A549 (cell line): ENCODE measurements around the gene MTOR. TPM values are rescaled to one million over a fixed set of nuclear protein-coding genes. Genes with fewer than 3 reads are reported as not detected.

ENCODE experiments used
- ATAC-seq, 2 experiments: fragments of 200-7000 bp in 1 of 2; fragments of >200 bp in 1 of 2; cut with Nextera tagmentation in 1 of 2; cut with Tn5 transposase in 1 of 2; 3 replicates each; pipeline versions ENCODE4 v1.8.0 to v1.9.1; 2018 to 2020; ENCODE audit warnings: mild to moderate bottlenecking in 1 of 2, moderate library complexity in 1 of 2
- CTCF ChIA-PET: fragments of 300-600 bp; sonication (Branson Sonifier 250); formaldehyde crosslinking; extraction: SDS; loops from one replicate; lab custom pipeline; 2021; ENCODE audit warnings: antibody characterized with exemption, inconsistent platforms; lab: Yijun Ruan, JAX
- POLR2A ChIA-PET: fragments of 350-600 bp; formaldehyde crosslinking; extraction: SDS; loops from one replicate; lab custom pipeline; 2021; ENCODE audit warnings: antibody characterized with exemption, inconsistent platforms; lab: Yijun Ruan, JAX
- DNase-seq, 2 experiments: peaks; one replicate each; pipeline versions ENCODE4 v3.0.0 to v3.0.0-alpha.2; 2011 to 2016; ENCODE audit warnings: low read depth in 1 of 2, low spot score in 1 of 2
- FAIRE-seq: peaks from 2 replicates; lab custom pipeline; 2011; peaks lifted over from hg19 to GRCh38; lab: Jason Lieb, UNC
- H3K27ac ChIP-seq, 2 experiments: fragments of >200 bp; sonication (Bioruptor Twin); formaldehyde crosslinking; 3 replicates each; pipeline ENCODE4 v1.5.1; 2016 to 2017
- H3K4me1 ChIP-seq: fragments of >200 bp; sonication (Bioruptor Twin); formaldehyde crosslinking; 3 replicates; pipeline ENCODE4 v1.6.1; 2016
- H3K4me2 ChIP-seq: fragments of >200 bp; sonication (Bioruptor Twin); formaldehyde crosslinking; 3 replicates; pipeline ENCODE4 v1.6.1; 2016
- H3K4me3 ChIP-seq: fragments of >200 bp; sonication (Bioruptor Twin); formaldehyde crosslinking; 3 replicates; pipeline ENCODE4 v1.5.1; 2016
- H3K9me3 ChIP-seq: fragments of >200 bp; sonication (Bioruptor Twin); formaldehyde crosslinking; 3 replicates; pipeline ENCODE4 v1.6.1; 2016
- BHLHE40 ChIP-seq: IDR thresholded peaks from 2 replicates; pipeline ENCODE4 v1.6.1; 2012; ENCODE audit warnings: low read depth, low read length, inconsistent platforms
- CBX2 ChIP-seq: fragments of 200-600 bp; sonication (generic); IDR thresholded peaks from 2 replicates; pipeline ENCODE4 v1.6.1; 2016; ENCODE audit warnings: low read depth, mild to moderate bottlenecking, borderline replicate concordance
- CBX8 ChIP-seq: fragments of 200-600 bp; sonication (generic); IDR thresholded peaks from 2 replicates; pipeline ENCODE4 v1.6.1; 2016
- CEBPB ChIP-seq, 2 experiments: fragments of >200 bp in 1 of 2; sonication (Bioruptor Twin) in 1 of 2; formaldehyde crosslinking in 1 of 2; IDR thresholded peaks; 2 replicates each; pipeline ENCODE4 v1.6.1; 2012 to 2016
- CHD2 ChIP-seq: fragments of 150-350 bp; IDR thresholded peaks from 2 replicates; pipeline ENCODE4 v1.6.1; 2014; ENCODE audit warnings: low read length; ENCODE audit not compliant: partially characterized antibody
- EHF ChIP-seq: fragments of 250-450 bp; sonication (Bioruptor Pico); IDR thresholded peaks from 2 replicates; pipeline ENCODE4 v1.5.0; 2020; ENCODE audit warnings: mild to moderate bottlenecking
- EHMT2 ChIP-seq: fragments of 200-600 bp; sonication (generic); IDR thresholded peaks from 2 replicates; pipeline ENCODE4 v1.6.1; 2016; ENCODE audit warnings: antibody characterized with exemption, low read depth, mild to moderate bottlenecking, moderate library complexity
- ELK1 ChIP-seq: fragments of 150-350 bp; IDR thresholded peaks from 2 replicates; pipeline ENCODE4 v1.6.1; 2014; ENCODE audit warnings: low read depth, mild to moderate bottlenecking, low read length
- ESRRA ChIP-seq: fragments of 150-350 bp; IDR thresholded peaks from 2 replicates; pipeline ENCODE4 v1.6.1; 2014; ENCODE audit warnings: mild to moderate bottlenecking, low read length, borderline replicate concordance
- FOSB ChIP-seq: fragments of 250-450 bp; sonication (Bioruptor Pico); IDR thresholded peaks from 2 replicates; pipeline ENCODE4 v1.5.0; 2020; ENCODE audit warnings: mild to moderate bottlenecking, moderate library complexity
- FOSL2 ChIP-seq, 2 experiments: fragments of 450-650 bp in 1 of 2; fragments of >200 bp in 1 of 2; sonication (Bioruptor Twin) in 1 of 2; formaldehyde crosslinking; IDR thresholded peaks; 2 replicates each; pipeline versions ENCODE4 v1.5.0 to v1.6.1; 2016 to 2020; ENCODE audit warnings: mild to moderate bottlenecking in 1 of 2, moderate library complexity in 1 of 2
- HOXA7 ChIP-seq: fragments of 250-450 bp; sonication (Bioruptor Pico); IDR thresholded peaks from 2 replicates; pipeline ENCODE4 v1.5.0; 2020; ENCODE audit warnings: mild to moderate bottlenecking, moderate library complexity
- NPAS2 ChIP-seq: fragments of 250-450 bp; sonication (Bioruptor Pico); IDR thresholded peaks from 2 replicates; pipeline ENCODE4 v1.8.0; 2022; ENCODE audit warnings: mild to moderate bottlenecking, moderate library complexity, borderline replicate concordance
- NR3C1 ChIP-seq: fragments of >200 bp; sonication (Bioruptor Twin); formaldehyde crosslinking; IDR thresholded peaks from 3 replicates; pipeline ENCODE4 v1.6.1; 2017
- PHF8 ChIP-seq: fragments of 200-600 bp; sonication (generic); IDR thresholded peaks from 2 replicates; pipeline ENCODE4 v1.6.1; 2016; ENCODE audit warnings: low read depth, mild to moderate bottlenecking, antibody characterized with exemption, moderate library complexity, borderline replicate concordance
- SMC3 ChIP-seq: fragments of >200 bp; sonication (Bioruptor Twin); formaldehyde crosslinking; IDR thresholded peaks from 3 replicates; pipeline ENCODE4 v1.6.1; 2018; ENCODE audit warnings: inconsistent platforms
- TFCP2L1 ChIP-seq: fragments of 250-450 bp; sonication (Bioruptor Pico); IDR thresholded peaks from 2 replicates; pipeline ENCODE4 v1.5.0; 2021; ENCODE audit warnings: mild to moderate bottlenecking
- ZSCAN20 ChIP-seq: fragments of 250-450 bp; sonication (Bioruptor Pico); IDR thresholded peaks from 2 replicates; pipeline ENCODE4 v1.8.0; 2022; ENCODE audit warnings: mild to moderate bottlenecking, moderate library complexity
- WGBS: methylation state at CpG from one replicate; pipeline ENCODE4 v1.1.6; 2017; ENCODE audit errors: missing lambda C conversion rate; 5-methylcytosine and 5-hydroxymethylcytosine counted together
- polyA plus RNA-seq, 4 experiments: library from polyadenylated mRNA; depleted of rRNA in 3 of 4; stranded (reverse); fragments of >200 nt; fragmentation: RNase III in 1 of 4; extraction: RNeasy Plus Mini Kit Qiagen cat#74134 plus additional on column Dnase treatment in 1 of 4; gene quantifications; 2 replicates in 3 of 4; 3 replicates in 1 of 4; pipeline ENCODE4 v1.2.3, GENCODE V29; 2011 to 2017
- TF ChIP-seq, protein P1 (sequence below): fragments of >200 bp; sonication (Bioruptor Twin); formaldehyde crosslinking; IDR thresholded peaks from 2 replicates; pipeline ENCODE4 v1.6.1; 2016
- TF ChIP-seq, protein P2 (sequence below): fragments of >200 bp; sonication (Bioruptor Twin); formaldehyde crosslinking; IDR thresholded peaks from 3 replicates; pipeline ENCODE4 v1.6.1; 2016
- TF ChIP-seq, protein P3 (sequence below): fragments of 250-450 bp; sonication (Bioruptor Pico); IDR thresholded peaks from 2 replicates; pipeline ENCODE4 v1.5.0; 2020; ENCODE audit warnings: low read depth, mild to moderate bottlenecking, moderate library complexity

Gene MTOR
- polyA plus RNA-seq, 2 of the 4 experiments (the other 2 are of a cell fraction): 15.7 to 28.5 TPM

DNA sequence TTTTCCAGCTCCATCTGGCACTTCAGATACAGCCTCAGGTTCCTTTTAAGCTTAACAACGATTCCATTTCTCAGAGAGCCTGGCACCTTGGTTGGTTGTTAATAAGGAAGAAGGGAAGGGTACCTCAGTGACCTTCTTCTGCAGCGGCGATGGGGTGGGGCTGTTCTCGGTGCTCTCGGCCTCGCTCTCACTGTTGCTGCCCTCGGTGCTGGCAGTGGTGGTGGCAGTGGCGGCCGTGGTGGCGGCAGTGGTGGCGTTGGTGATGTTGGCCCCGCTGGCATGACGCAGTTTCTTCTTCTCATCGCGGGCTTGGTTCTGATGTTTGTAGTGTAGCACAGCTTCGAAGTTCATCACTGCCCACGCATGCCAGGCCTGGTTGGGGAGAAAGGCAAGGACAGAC lies 131.9 kb downstream of the MTOR start:
- ChIA-PET CTCF (interaction anchor here (1.2 to 1.9 kb wide), 2 partner anchors 9 to 93 kb away, joined by 3 to 5 read pairs; no protein-coding TSS in a partner anchor), POLR2A (no interaction called here)
- Histone ChIP-seq H3K4me3 (no peak overlapping the region), H3K27ac (no peak overlapping the region), H3K9me3 (no peaks in the 10 kb centered on the region), H3K4me2 (no peak overlapping the region), H3K4me1 (peaks cover 6% of the 10 kb centered on the region; the same call in 1 of the 3 replicates)
- DNase-seq: no peak
- no peak for ATAC-seq
- 100% methylated on average over 5 of the region's 17 CpGs for WGBS
- TF ChIP-seq ELK1: no peak
- no peak for TF ChIP-seq NR3C1
- TF ChIP-seq FOSL2 (IDR thresholded peaks at IDR 0.05): no peak
- no peak for TF ChIP-seq FOSL2 (CRISPR knock-in tag; IDR thresholded peaks at IDR 0.05)
- TF ChIP-seq CBX2: no peak
- no peak for TF ChIP-seq BHLHE40
- TF ChIP-seq ZSCAN20: no peak
- no peak for TF ChIP-seq CBX8
- TF ChIP-seq CHD2: no peak
- no peak for TF ChIP-seq ESRRA
- no peak for TF ChIP-seq CEBPB (IDR thresholded peaks at IDR 0.05)
- no peak for TF ChIP-seq HOXA7 (CRISPR knock-in tag)
- no peak for TF ChIP-seq SMC3
- no peak for TF ChIP-seq EHMT2
- TF ChIP-seq, protein P1, sequence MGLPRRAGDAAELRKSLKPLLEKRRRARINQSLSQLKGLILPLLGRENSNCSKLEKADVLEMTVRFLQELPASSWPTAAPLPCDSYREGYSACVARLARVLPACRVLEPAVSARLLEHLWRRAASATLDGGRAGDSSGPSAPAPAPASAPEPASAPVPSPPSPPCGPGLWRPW: no peak
- no peak for TF ChIP-seq FOSB (CRISPR knock-in tag)
- no peak for TF ChIP-seq TFCP2L1 (CRISPR knock-in tag)
- no peak for FAIRE-seq

- CTCF ChIA-PET: interaction anchor here (0.7 to 1.9 kb wide), 3 partner anchors 8 to 92 kb away, joined by 3 to 5 read pairs (median 3); no protein-coding TSS in a partner anchor
- ATAC-seq: no peak
These were observed 132.5 kb downstream of the MTOR start for GRCh38 chr1:11129649-11130390.

More at GRCh38 chr1:11129649-11130390, 132.5 kb downstream of the MTOR start:
- 94% methylated on average over 15 of the region's 15 CpGs for WGBS
- POLR2A ChIA-PET: no interaction called here
- H3K4me3 ChIP-seq: no peak overlapping the region
- H3K9me3 ChIP-seq: no peaks in the 10 kb centered on the region
- H3K4me2 ChIP-seq: no peak overlapping the region
- TF ChIP-seq NPAS2 (CRISPR knock-in tag) (no peak), NR3C1 (no peak), PHF8 (no peak), EHF (CRISPR knock-in tag) (no peak), BHLHE40 (no peak), EHMT2 (no peak)
- TF ChIP-seq, protein P2, sequence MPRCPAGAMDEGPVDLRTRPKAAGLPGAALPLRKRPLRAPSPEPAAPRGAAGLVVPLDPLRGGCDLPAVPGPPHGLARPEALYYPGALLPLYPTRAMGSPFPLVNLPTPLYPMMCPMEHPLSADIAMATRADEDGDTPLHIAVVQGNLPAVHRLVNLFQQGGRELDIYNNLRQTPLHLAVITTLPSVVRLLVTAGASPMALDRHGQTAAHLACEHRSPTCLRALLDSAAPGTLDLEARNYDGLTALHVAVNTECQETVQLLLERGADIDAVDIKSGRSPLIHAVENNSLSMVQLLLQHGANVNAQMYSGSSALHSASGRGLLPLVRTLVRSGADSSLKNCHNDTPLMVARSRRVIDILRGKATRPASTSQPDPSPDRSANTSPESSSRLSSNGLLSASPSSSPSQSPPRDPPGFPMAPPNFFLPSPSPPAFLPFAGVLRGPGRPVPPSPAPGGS: no peak
- TF ChIP-seq, protein P3, sequence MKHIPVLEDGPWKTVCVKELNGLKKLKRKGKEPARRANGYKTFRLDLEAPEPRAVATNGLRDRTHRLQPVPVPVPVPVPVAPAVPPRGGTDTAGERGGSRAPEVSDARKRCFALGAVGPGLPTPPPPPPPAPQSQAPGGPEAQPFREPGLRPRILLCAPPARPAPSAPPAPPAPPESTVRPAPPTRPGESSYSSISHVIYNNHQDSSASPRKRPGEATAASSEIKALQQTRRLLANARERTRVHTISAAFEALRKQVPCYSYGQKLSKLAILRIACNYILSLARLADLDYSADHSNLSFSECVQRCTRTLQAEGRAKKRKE: no peak
- DNase-seq: no peak
- no peak for FAIRE-seq
- no peak overlapping the region for H3K27ac ChIP-seq
- H3K4me1 ChIP-seq: peaks cover 3% of the 10 kb centered on the region; the same call in 1 of the 3 replicates
